Uterus (tissue), 4 donors: ENCODE measurements around the gene CCDC9. TPM values are rescaled to one million over a fixed set of nuclear protein-coding genes. Genes with fewer than 3 reads are reported as not detected.
A peak's percentile ranks its signal among the peaks of the same experiment; 100 is the strongest.

Source experiments
- DNase-seq, 2 donors: peaks; one replicate each; pipeline ENCODE4 v3.0.0-alpha.2; 2019 to 2020
- H3K27ac ChIP-seq, 2 donors: fragments of 200-600 bp; sonication (generic); 1 replicate in 1 of 2; 2 replicates in 1 of 2; pipeline ENCODE4 v1.5.1; 2016 to 2018
- H3K27me3 ChIP-seq, 2 donors: fragments of 200-600 bp; sonication (generic); one replicate each; pipeline ENCODE4 v1.5.1; 2018 to 2019; ENCODE audit warnings: control low read depth in 1 of 2
- H3K36me3 ChIP-seq, 2 donors: fragments of 200-600 bp; sonication (generic); one replicate each; pipeline ENCODE4 v1.5.1; 2019; ENCODE audit warnings: control low read depth in 1 of 2
- H3K4me1 ChIP-seq, 2 donors: fragments of 200-600 bp; sonication (generic); one replicate each; pipeline ENCODE4 v1.5.1; 2018 to 2019; ENCODE audit warnings: control low read depth in 1 of 2
- H3K4me3 ChIP-seq, 2 donors: fragments of 200-600 bp; sonication (generic); 1 replicate in 1 of 2; 2 replicates in 1 of 2; pipeline ENCODE4 v1.5.1; 2018 to 2019; ENCODE audit warnings: mild to moderate bottlenecking in 1 of 2
- H3K9me3 ChIP-seq, 2 donors: fragments of 200-600 bp; sonication (generic); one replicate each; pipeline ENCODE4 v1.5.1; 2019; ENCODE audit warnings: control low read depth in 1 of 2
- CTCF ChIP-seq, 4 experiments: fragments of 200-600 bp in 2 of 4; fragments of 450-650 bp in 2 of 4; sonication (generic) in 2 of 4; IDR thresholded peaks; one replicate each; pipeline ENCODE4 v1.5.1; 2016 to 2019; ENCODE audit warnings: antibody characterized with exemption in 4 of 4, mild to moderate bottlenecking in 2 of 4, moderate library complexity in 1 of 4
- POLR2A ChIP-seq, 2 donors: fragments of 450-650 bp; IDR thresholded peaks; one replicate each; pipeline ENCODE4 v1.6.1; 2016; ENCODE audit warnings: antibody characterized with exemption in 2 of 2, mild to moderate bottlenecking in 1 of 2, moderate library complexity in 1 of 2
- intact Hi-C: fragments of 100-400 bp; cut with DNase I; formaldehyde crosslinking; loops from one replicate; pipeline ENCODE4 v1.15.1; 2023; ENCODE audit warnings: low total_unique reads
- total RNA-seq, 4 donors: library from RNA; depleted of rRNA in 3 of 4; stranded (reverse); fragments of >200 nt in 3 of 4; gene quantifications; one replicate each; pipeline versions ENCODE4 v1.1.0 to v1.2.4, GENCODE V29; 2014 to 2023
- donor health status: DM: yes; HTN: yes; CAD: no.

Gene CCDC9
- total RNA-seq, 4 donors from 2014 or later = 2.6 to 45.4 (median 8.1) TPM

GRCh38 chr19:47270408-47270807, 14.1 kb downstream of the CCDC9 start:
- no peaks in the 10 kb centered on the region for H3K36me3 ChIP-seq
- TF ChIP-seq CTCF (IDR thresholded peaks at IDR 0.05) (no peak), POLR2A (IDR thresholded peaks at IDR 0.05) (no peak)
- H3K4me3 ChIP-seq = no peak overlapping the region
- H3K27ac ChIP-seq = no peak overlapping the region
- no peaks in the 10 kb centered on the region for H3K9me3 ChIP-seq
- no peak for DNase-seq
- no peaks in the 10 kb centered on the region for H3K27me3 ChIP-seq
- H3K4me1 ChIP-seq = peaks cover 0 to 5% of the 10 kb centered on the region in 2 donors
- intact Hi-C loops = no loop called here

GRCh38 chr19:47271949-47272348, 15.6 kb downstream of the CCDC9 start:
- Histone ChIP-seq H3K27ac (peak overlapping the region; percentile 94 to 98), H3K4me3 (no peak overlapping the region), H3K36me3 (no peaks in the 10 kb centered on the region), H3K27me3 (no peaks in the 10 kb centered on the region), H3K9me3 (no peaks in the 10 kb centered on the region), H3K4me1 (peaks cover 3 to 16% of the 10 kb centered on the region in 2 donors)
- DNase-seq = no peak
- intact Hi-C loops = no loop called here
- TF ChIP-seq CTCF (IDR thresholded peaks at IDR 0.05) (no peak), POLR2A (IDR thresholded peaks at IDR 0.05) (no peak)

GRCh38 chr19:47272448-47273312, 16.4 kb downstream of the CCDC9 start:
- intact Hi-C loops = no loop called here
- Histone ChIP-seq H3K36me3 (no peaks in the 10 kb centered on the region), H3K9me3 (no peaks in the 10 kb centered on the region), H3K4me3 (peak overlapping the region; percentile 54 to 63), H3K27me3 (no peaks in the 10 kb centered on the region), H3K4me1 (peaks cover 3 to 16% of the 10 kb centered on the region in 2 donors), H3K27ac (peak overlapping the region; percentile 94 to 98)
- DNase-seq = peak in 1 of 2 donors; percentile 71
- TF ChIP-seq POLR2A (IDR thresholded peaks at IDR 0.05) (no peak), CTCF (IDR thresholded peaks at IDR 0.05) (peak in 1 of 4 experiments; percentile 16)

GRCh38 chr19:47273313-47274070, 17.2 kb downstream of the CCDC9 start:
- TF ChIP-seq CTCF (IDR thresholded peaks at IDR 0.05) (peak in 1 of 4 experiments; percentile 14), POLR2A (IDR thresholded peaks at IDR 0.05) (peak; percentile 77 to 82)
- H3K36me3 ChIP-seq = no peaks in the 10 kb centered on the region
- peak overlapping the region; percentile 94 to 98 for H3K27ac ChIP-seq
- peak overlapping the region; percentile 54 to 63 for H3K4me3 ChIP-seq
- peak; percentile 92 to 93 for DNase-seq
- no peaks in the 10 kb centered on the region for H3K27me3 ChIP-seq
- H3K9me3 ChIP-seq = no peaks in the 10 kb centered on the region
- intact Hi-C loops = no loop called here
- H3K4me1 ChIP-seq = peaks cover 3 to 16% of the 10 kb centered on the region in 2 donors
